Measurements from ENCODE around the gene DSCAM.

GRCh38 chr21:40845441-40845995 is 1.4 kb downstream of the DSCAM start:
- TF ChIP-seq POLR2A (IDR thresholded peaks at IDR 0.05) (no peak), CTCF (IDR thresholded peaks at IDR 0.05) (no peak), POLR2AphosphoS5 (IDR thresholded peaks at IDR 0.05; ENCODE audit: insufficient read depth in 1 of 2, low read depth in 1 of 2) (no peak)

All from vagina (tissue), 2 donors.